HG02759 (cell line): ENCODE results near the gene CBS.
"Not testable (repeated sequence)": the region's sequence is repeated elsewhere in the genome, so short reads cannot be mapped to it uniquely, and the experiment has no call there.

Experiments
- ATAC-seq: cut with Tn5 transposase; IDR thresholded peaks from one replicate; pipeline ENCODE4 v1.9.1; 2021; ENCODE audit warnings: mild to moderate bottlenecking, moderate library complexity; ENCODE audit not compliant: unreplicated experiment

Gene CBS

DNA sequence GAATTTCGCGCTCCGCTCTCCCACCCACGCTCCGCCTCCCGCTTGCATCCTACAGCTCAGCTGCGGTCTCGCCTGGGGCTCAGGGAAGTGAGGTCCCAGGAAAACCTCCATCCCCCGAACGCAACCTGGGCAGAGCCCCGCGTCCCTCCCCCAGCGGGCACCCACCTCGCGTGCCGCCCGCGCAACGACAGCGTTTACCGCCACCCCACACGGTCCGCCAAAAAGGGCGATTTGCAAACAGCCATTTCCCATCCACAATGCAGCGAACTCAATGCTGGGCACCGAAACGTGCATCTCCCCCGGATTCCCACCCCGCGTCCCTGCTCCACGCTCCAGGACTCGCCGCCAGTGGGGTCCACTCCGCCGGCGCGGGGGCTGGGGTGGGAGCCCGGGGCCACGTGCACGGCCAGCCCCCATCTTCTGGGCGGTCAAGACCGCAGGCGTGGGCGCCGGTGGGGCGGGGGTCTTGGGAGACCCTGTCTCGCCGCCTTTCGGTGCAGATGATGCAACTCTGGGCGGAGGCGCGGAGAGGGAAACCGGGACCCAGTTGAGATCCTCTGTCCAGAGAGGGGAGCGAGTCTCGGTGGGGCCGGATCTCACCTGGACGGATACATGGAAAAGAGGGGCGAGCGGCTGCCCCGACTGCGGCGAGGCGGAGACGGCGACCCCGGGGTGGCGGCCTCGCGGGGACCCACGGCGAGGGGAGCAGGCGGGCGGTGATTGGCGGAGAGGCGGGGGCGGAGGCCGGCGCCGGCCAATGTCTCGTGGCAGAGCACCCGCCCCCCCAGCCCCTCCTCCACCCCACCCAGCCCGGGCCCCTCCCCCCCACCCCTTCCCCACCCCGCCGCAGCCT is at the start of gene CBS:
CBS (minus strand) TSS at position 666 of the 853 bp plus-strand sequence. CDS start 3,642 bp downstream, outside the sequence.
- ATAC-seq = not testable (repeated sequence)

DNA sequence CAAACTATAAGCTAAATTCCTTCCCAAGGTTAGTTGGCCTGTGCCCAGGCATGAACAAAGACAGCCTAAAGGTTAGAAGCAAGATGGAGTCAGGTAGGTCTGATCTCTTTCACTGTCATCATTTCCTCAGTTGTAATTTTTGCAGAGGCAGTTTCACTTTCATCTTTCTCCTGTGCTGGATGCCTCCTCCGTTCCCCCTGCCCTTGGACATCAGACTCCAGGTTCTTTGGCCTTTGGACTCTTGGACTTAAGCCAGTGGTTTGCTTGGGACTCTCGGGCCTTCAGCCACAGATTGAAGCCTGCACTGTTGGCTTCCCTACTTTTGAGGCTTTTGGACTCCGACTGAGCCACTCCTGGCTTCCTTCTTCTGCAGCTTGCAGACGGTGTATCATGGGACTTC is 40.3 kb upstream of the CBS start:
- ATAC-seq = not testable (repeated sequence)

DNA sequence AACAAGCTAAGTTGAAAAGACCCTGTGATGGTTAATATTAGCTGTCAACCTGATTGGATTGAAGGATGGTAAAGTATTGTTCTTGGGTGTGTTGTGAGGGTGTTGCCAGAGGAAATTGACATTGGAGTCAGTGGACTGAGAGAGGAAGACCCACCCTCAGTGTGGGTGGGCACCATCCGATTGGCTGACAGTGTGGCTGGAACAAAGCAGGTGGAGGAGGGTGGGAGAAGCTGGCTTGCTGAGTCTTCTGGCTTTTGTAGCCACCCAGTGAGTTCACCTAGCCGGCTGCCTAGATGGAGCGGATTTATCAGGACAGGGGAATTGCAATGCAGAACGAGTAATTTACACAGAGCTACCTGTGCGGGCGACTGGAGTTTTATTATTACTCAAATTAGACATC is 38.8 kb upstream of the CBS start:
- ATAC-seq = not testable (repeated sequence)

GRCh38 chr21:43109006-43109405 is 33.4 kb upstream of the CBS start:
- not testable (repeated sequence) for ATAC-seq

DNA sequence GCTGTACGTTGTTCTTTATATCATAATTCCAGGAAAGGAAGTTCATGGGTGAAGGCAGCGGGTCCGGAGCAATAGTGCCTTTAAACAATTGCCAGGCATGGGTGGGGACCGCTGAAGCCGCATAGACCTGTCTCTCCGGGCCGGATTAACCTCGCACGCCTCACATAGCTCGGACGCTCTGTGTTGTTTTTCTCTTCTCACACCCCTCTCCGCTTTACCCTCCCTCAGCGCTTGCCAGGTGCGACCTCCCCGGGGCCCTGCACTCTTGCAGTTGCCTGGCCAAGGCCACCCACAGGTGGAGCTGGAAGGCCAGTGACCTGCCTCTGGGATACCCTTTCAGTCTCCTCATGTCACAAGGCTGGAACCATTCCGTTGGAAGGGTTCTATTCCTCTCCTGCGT is 32.5 kb upstream of the CBS start:
- not testable (repeated sequence) for ATAC-seq

GRCh38 chr21:43107794-43108137 is 32.1 kb upstream of the CBS start:
- not testable (repeated sequence) for ATAC-seq

DNA sequence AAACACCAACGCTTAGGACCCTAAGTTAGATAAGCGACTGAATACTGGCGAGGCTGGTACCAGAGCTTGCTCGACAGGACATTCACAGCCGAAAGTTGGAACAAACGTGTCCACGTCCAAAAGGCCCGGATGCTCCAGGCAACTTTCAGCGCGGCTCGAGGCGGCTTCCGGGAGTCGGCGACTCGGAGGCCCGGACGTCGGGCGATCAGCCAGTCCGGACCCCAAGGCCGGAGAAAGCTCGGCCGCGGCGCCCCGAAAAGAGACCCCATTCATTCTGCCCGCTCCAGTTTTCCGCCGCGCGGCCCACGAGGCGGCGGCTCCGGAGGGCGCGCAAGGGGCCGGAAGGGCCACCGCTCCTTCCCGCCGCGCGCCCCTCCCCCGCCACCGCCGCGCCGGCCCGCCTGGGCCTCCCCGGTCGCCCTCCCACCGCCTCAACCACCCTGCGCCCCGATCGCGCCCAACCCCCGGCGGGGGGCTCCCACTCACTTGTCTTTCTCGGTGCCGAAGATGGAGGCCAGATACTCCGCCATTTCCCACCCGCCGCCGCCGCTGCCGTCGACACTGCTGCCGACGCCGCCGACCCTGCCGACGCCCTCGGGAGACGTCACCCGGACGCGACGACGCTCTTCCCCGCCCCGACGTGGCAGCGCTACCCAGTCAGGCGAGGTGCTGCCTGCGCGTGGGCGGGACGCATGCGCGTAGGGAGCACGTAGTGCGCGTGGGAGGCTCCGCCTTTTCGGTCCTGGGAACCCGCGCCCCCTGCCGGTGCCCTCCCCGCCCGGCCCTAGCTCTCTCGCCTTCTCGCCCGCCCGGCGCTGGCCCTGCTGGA is 31.5 kb upstream of the CBS start, which contains the start of gene U2AF1:
U2AF1 (minus strand) TSS at position 606 of the 829 bp plus-strand sequence; CDS start at position 530, 76 bp downstream.
- peak; percentile 82 for ATAC-seq

- ATAC-seq = not testable (repeated sequence)
Observed at GRCh38 chr21:43104642-43105041, 29.0 kb upstream of the CBS start.

- not testable (repeated sequence) for ATAC-seq
Observed at GRCh38 chr21:43102281-43102680, 26.6 kb upstream of the CBS start.

DNA sequence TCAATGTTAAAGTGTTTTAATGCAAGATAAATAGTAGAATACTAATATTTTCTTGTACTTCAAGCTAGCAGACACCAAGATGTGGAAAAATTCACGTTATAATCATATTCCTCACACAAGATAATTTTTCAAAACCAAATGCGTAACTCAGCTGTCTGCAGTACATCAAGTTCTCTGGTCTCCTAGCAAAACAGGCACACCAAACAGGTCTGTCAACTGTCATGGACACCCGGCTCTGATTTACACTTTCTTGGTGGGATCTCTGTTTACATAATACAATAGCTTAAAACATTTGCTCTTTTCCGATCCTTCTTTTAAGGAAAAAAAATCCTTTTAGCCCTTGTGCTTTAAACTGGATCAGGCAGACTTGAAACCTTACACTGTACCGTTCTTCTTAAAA is 26.0 kb upstream of the CBS start:
- not testable (repeated sequence) for ATAC-seq

- not testable (repeated sequence) for ATAC-seq
Observed at GRCh38 chr21:43101000-43101399, 25.4 kb upstream of the CBS start.

DNA sequence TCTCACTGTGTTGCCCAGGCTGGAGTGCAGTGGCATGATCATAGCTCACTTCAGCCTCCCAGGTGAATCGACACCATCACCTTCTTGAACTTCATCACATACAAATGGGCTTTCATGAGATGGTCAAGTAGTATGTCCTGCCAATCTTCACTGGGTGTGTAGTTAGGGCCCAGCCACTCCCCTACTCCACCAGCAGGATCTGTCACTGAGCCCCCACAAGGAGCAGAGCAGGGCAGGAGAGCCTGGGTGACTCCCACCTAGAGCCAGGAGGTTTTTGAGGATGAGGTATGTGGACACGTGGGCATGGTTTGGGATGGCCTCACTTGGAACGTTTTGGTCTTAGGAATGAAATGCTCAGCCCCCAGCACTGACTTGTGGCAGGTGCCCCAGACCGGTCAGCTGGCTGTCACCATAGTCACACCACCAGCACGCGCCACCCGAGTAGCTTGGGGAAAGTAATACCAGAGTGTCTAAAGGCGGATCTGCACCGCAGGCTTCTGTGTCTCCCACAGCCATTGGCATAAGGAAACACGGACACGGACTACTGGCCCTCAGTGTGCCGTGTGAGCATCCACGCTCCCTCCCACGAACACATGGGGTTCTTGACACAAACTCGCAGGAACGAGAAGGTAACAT is 16.5 kb upstream of the CBS start:
- ATAC-seq = not testable (repeated sequence)

- not testable (repeated sequence) for ATAC-seq
Observed at GRCh38 chr21:43090947-43091346, 15.3 kb upstream of the CBS start.

- not testable (repeated sequence) for ATAC-seq
Observed at GRCh38 chr21:43089463-43089862, 13.8 kb upstream of the CBS start.

GRCh38 chr21:43082587-43083300 is 7.1 kb upstream of the CBS start:
- ATAC-seq = not testable (repeated sequence)

DNA sequence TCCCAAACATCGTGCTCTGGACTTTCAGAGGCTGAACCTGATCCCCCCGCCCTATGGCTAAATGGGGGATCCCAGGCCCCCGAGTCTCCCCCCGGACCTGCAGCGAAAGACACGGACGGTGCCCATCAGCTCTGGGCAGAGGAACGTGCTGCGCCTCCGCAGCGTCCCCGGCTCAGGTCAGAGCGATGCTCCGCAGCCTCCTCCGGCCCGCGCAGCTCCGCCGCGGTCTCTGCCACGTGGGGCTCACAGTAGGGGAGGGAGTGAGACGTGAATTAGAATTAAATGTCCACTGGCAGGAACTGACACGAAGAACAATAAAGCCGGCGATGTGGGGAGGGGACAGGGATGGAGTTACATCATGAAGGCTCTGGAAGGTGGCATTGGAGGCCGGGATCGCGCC is 1.0 kb upstream of the CBS start:
- not testable (repeated sequence) for ATAC-seq

GRCh38 chr21:43076023-43076637 is 495 bp upstream of the CBS start:
- not testable (repeated sequence) for ATAC-seq

DNA sequence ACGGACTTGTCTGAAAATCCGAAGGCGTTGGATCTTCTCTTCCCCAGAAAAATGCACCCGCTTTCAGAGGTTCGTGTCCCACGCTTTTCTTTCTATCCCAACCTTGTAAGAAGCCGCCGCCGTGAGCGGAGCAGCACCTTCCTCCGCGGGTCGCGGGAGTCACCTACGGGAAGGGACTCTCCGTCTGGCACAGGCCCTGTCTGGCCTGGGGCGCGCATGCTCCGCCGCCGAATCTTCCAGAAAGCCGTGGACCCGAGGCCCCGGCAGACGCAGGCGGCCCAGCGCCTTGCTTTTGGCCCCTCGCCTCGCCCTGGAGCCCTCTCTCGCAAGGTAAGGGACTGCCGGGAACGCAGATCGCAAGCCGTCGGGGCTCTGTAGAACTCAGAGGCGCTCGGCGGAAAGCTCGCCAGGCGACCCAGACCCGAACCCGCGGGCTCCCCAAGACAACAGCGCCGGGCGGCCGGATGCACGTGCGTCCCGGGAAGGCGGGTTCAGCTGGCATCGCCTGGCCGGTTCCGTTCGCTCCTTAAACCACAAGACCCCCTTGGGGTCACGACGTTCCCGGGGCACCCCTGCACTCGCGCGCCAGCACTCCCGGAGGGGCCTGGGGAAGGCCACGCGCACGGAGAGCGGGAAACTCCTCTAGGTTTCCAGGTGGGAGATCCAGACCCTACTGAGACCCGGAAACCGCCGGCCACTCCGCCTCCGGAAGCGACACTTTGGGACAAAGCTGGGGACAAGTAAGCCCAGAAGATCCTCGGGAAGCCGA is 1.1 kb downstream of the CBS start:
- not testable (repeated sequence) for ATAC-seq

DNA sequence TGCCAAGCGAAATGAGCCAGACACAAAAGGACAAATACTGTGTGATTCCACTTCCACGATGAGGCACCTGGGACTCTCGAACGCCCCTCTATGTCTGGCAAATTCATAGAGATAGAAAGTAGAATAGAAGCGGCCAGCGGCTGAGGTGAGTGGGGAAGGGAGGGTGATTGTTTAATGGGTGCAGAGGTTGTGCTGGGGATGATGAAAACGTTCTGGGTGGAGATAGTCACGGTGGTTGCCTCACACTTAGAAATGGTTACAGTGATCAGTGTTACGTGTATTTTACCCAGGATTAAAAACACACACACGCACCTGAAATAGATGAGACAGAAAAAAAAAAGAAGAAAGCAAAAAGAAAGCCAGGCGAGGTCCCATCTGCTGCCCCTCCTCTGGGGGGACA is 2.9 kb downstream of the CBS start:
- not testable (repeated sequence) for ATAC-seq
